Measurements from ENCODE around the gene BBOF1.
A peak's percentile ranks its signal among the peaks of the same experiment; 100 is the strongest.
"Not testable (repeated sequence)": the region's sequence is repeated elsewhere in the genome, so short reads cannot be mapped to it uniquely, and the experiment has no call there.

Gene BBOF1

GRCh38 chr14:73997108-73997943, 21.8 kb upstream of the BBOF1 start:
- no peaks in the 10 kb centered on the region for H3K27me3 ChIP-seq (ENCODE audit: low read depth, low read length)
- H3K9me3 ChIP-seq (ENCODE audit: control insufficient read depth in 1 of 2, low read length in 2 of 2), result no peaks in the 10 kb centered on the region
- H3K36me3 ChIP-seq (ENCODE audit: control insufficient read depth in 1 of 2, insufficient read depth in 2 of 2, low read length in 2 of 2), result peaks cover 3 to 8% of the 10 kb centered on the region in 2 donors
- H3K27ac ChIP-seq (ENCODE audit: low read length), result peak overlapping the region; percentile 49
- H3K4me3 ChIP-seq (ENCODE audit: low read depth in 1 of 2, low read length in 2 of 2), result no peak overlapping the region
- no peaks in the 10 kb centered on the region for H3K4me1 ChIP-seq (ENCODE audit: control insufficient read depth in 1 of 2, insufficient read depth in 2 of 2, low read length in 2 of 2)

DNA sequence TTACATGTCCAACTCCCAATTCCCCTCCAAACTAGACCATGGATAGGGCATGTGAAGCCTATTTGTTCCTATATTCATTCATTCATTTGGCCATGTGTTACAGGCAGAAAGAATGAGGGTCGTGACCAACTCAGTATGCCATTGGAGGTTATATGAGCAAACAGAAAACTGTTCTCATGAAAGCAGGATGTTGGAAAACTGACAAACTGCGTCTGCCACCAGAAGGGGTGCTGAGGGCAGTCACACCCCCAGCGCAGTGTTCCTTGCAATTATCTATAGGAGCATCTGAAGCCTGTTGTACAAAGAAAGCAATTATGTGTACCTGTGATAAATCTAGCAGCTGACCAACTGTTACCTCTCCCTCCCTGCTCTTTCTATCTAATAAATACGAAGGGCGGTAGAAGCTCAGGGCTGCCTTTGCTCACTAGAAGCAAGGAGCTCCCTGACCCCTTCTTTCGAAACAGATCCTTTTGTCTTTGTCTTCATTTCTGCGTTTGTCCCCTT, 21.2 kb upstream of the BBOF1 start:
- Histone ChIP-seq H3K36me3 (ENCODE audit: control insufficient read depth in 1 of 2, insufficient read depth in 2 of 2, low read length in 2 of 2) (peaks cover 3 to 8% of the 10 kb centered on the region in 2 donors), H3K4me3 (ENCODE audit: low read depth in 1 of 2, low read length in 2 of 2) (no peak overlapping the region), H3K4me1 (ENCODE audit: control insufficient read depth in 1 of 2, insufficient read depth in 2 of 2, low read length in 2 of 2) (no peaks in the 10 kb centered on the region), H3K9me3 (ENCODE audit: control insufficient read depth in 1 of 2, low read length in 2 of 2) (no peaks in the 10 kb centered on the region), H3K27me3 (ENCODE audit: low read depth, low read length) (no peaks in the 10 kb centered on the region), H3K27ac (ENCODE audit: low read length) (peak overlapping the region; percentile 40)

DNA sequence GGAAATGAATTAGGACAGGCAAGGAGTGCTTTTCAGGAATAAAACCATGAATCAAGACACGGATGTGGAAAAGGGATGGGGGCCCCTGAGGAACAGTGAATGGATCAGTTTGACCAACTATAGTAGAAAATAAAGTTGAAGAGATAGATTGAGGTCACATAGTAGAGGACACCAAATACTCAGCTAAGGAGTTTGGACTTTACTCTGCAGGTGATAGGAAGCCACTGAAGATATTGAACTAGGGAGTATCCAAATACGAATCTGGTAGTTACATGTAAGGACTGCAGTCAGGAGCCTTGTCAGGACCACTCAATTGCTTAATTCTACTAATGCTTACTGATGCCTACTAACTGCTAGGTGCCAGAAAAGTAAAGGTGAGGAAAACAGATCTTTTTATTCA, 20.4 kb upstream of the BBOF1 start:
- H3K27ac ChIP-seq (ENCODE audit: low read length), result no peak overlapping the region
- H3K4me3 ChIP-seq (ENCODE audit: low read depth in 1 of 2, low read length in 2 of 2), result no peak overlapping the region
- no peaks in the 10 kb centered on the region for H3K4me1 ChIP-seq (ENCODE audit: control insufficient read depth in 1 of 2, insufficient read depth in 2 of 2, low read length in 2 of 2)
- H3K27me3 ChIP-seq (ENCODE audit: low read depth, low read length), result no peaks in the 10 kb centered on the region
- H3K36me3 ChIP-seq (ENCODE audit: control insufficient read depth in 1 of 2, insufficient read depth in 2 of 2, low read length in 2 of 2), result peaks cover 3 to 8% of the 10 kb centered on the region in 2 donors
- no peaks in the 10 kb centered on the region for H3K9me3 ChIP-seq (ENCODE audit: control insufficient read depth in 1 of 2, low read length in 2 of 2)

DNA sequence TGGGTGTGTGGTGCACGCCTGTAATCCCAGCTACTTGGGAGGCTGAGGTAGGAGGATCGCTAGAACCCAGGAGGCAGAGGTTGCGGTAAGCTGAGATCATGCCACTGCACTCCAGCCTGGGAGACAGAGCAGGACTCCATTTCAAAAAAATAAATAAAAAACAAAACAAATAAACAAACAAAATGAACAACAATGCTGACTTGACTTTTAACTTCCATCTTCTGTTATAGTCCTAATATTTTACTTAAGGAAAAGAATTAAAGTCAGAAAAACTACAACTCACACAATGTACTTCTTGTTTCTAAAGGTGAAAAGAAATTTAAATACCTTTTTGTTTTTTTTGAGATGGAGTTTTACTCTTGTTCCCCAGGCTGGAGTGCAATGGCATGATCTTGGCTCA, 13.5 kb upstream of the BBOF1 start:
- H3K4me3 ChIP-seq (ENCODE audit: low read depth in 1 of 2, low read length in 2 of 2); H3K27me3 ChIP-seq (ENCODE audit: low read depth, low read length); H3K27ac ChIP-seq (ENCODE audit: low read length); H3K4me1 ChIP-seq (ENCODE audit: control insufficient read depth in 1 of 2, insufficient read depth in 2 of 2, low read length in 2 of 2); H3K9me3 ChIP-seq (ENCODE audit: control insufficient read depth in 1 of 2, low read length in 2 of 2): not testable (repeated sequence)
- peaks cover 0 to 10% of the 10 kb centered on the region in 2 donors for H3K36me3 ChIP-seq (ENCODE audit: control insufficient read depth in 1 of 2, insufficient read depth in 2 of 2, low read length in 2 of 2)

- Histone ChIP-seq H3K27ac (ENCODE audit: low read length) (no peak overlapping the region), H3K4me1 (ENCODE audit: control insufficient read depth in 1 of 2, insufficient read depth in 2 of 2, low read length in 2 of 2) (no peaks in the 10 kb centered on the region), H3K27me3 (ENCODE audit: low read depth, low read length) (no peaks in the 10 kb centered on the region), H3K4me3 (ENCODE audit: low read depth in 1 of 2, low read length in 2 of 2) (no peak overlapping the region), H3K9me3 (ENCODE audit: control insufficient read depth in 1 of 2, low read length in 2 of 2) (no peaks in the 10 kb centered on the region), H3K36me3 (ENCODE audit: control insufficient read depth in 1 of 2, insufficient read depth in 2 of 2, low read length in 2 of 2) (peaks cover 5 to 16% of the 10 kb centered on the region in 2 donors)
Observed at GRCh38 chr14:74008843-74009499, 10.2 kb upstream of the BBOF1 start.

- Histone ChIP-seq H3K36me3 (ENCODE audit: control insufficient read depth in 1 of 2, insufficient read depth in 2 of 2, low read length in 2 of 2) (peaks cover 5 to 15% of the 10 kb centered on the region in 2 donors), H3K4me3 (ENCODE audit: low read depth in 1 of 2, low read length in 2 of 2) (no peak overlapping the region), H3K27me3 (ENCODE audit: low read depth, low read length) (no peaks in the 10 kb centered on the region), H3K4me1 (ENCODE audit: control insufficient read depth in 1 of 2, insufficient read depth in 2 of 2, low read length in 2 of 2) (peaks cover 0 to 6% of the 10 kb centered on the region in 2 donors), H3K27ac (ENCODE audit: low read length) (no peak overlapping the region), H3K9me3 (ENCODE audit: control insufficient read depth in 1 of 2, low read length in 2 of 2) (no peaks in the 10 kb centered on the region)
Observed at GRCh38 chr14:74014299-74014698, 4.8 kb upstream of the BBOF1 start.

DNA sequence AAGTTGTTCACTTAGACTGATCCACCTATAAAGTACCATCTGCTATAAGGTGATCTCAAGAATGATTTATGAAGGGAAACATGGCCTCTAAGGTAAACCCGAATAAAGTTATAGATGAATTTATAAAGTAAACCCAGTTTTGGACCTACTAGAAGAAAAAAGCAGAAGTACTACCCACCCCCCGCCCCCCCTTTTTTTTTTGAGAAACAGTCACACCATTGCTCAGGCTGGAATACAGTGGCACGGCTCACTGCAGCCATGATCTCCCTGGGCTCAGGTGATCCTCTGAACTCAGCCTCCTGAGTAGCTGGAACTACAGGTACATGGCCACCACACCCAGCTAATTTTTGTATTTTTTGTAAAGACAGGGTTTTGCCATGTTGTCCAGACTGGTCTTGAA, 4.0 kb upstream of the BBOF1 start:
- H3K4me1 ChIP-seq (ENCODE audit: control insufficient read depth in 1 of 2, insufficient read depth in 2 of 2, low read length in 2 of 2), result peaks cover 0 to 11% of the 10 kb centered on the region in 2 donors
- H3K4me3 ChIP-seq (ENCODE audit: low read depth in 1 of 2, low read length in 2 of 2), result no peak overlapping the region
- H3K27me3 ChIP-seq (ENCODE audit: low read depth, low read length), result no peaks in the 10 kb centered on the region
- H3K36me3 ChIP-seq (ENCODE audit: control insufficient read depth in 1 of 2, insufficient read depth in 2 of 2, low read length in 2 of 2), result peaks cover 5 to 15% of the 10 kb centered on the region in 2 donors
- H3K9me3 ChIP-seq (ENCODE audit: control insufficient read depth in 1 of 2, low read length in 2 of 2), result no peaks in the 10 kb centered on the region
- no peak overlapping the region for H3K27ac ChIP-seq (ENCODE audit: low read length)

- peaks cover 5 to 15% of the 10 kb centered on the region in 2 donors for H3K36me3 ChIP-seq (ENCODE audit: control insufficient read depth in 1 of 2, insufficient read depth in 2 of 2, low read length in 2 of 2)
- no peak overlapping the region for H3K4me3 ChIP-seq (ENCODE audit: low read depth in 1 of 2, low read length in 2 of 2)
- no peak overlapping the region for H3K27ac ChIP-seq (ENCODE audit: low read length)
- H3K9me3 ChIP-seq (ENCODE audit: control insufficient read depth in 1 of 2, low read length in 2 of 2), result no peaks in the 10 kb centered on the region
- H3K4me1 ChIP-seq (ENCODE audit: control insufficient read depth in 1 of 2, insufficient read depth in 2 of 2, low read length in 2 of 2), result peaks cover 0 to 11% of the 10 kb centered on the region in 2 donors
- no peaks in the 10 kb centered on the region for H3K27me3 ChIP-seq (ENCODE audit: low read depth, low read length)
Observed at GRCh38 chr14:74015963-74016362, 3.2 kb upstream of the BBOF1 start.

DNA sequence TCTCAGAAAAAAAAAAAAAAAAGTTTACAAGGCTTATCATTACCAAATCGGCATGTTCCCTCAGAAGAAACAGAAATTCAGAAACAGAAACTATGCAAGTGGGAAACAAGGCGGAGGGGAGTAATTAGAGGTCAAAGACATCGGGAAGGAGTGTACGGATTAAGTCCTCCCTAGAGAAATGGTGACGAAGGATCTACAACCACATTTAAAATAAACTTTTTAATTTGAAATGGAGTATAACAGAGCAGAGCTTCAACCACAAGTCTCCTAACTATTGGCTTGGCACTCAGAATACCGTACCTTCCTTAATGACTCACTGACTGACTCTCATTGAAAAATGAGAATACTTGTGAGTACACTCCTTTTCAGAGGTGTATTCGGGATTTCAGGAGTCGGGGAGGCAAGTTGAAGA, 969 bp upstream of the BBOF1 start:
- Histone ChIP-seq H3K27me3 (ENCODE audit: low read depth, low read length) (no peaks in the 10 kb centered on the region), H3K9me3 (ENCODE audit: control insufficient read depth in 1 of 2, low read length in 2 of 2) (no peaks in the 10 kb centered on the region), H3K4me3 (ENCODE audit: low read depth in 1 of 2, low read length in 2 of 2) (peak overlapping the region; percentile 69 to 83), H3K36me3 (ENCODE audit: control insufficient read depth in 1 of 2, insufficient read depth in 2 of 2, low read length in 2 of 2) (peaks cover 0 to 15% of the 10 kb centered on the region in 2 donors), H3K27ac (ENCODE audit: low read length) (peak overlapping the region; percentile 93), H3K4me1 (ENCODE audit: control insufficient read depth in 1 of 2, insufficient read depth in 2 of 2, low read length in 2 of 2) (peaks cover 0 to 11% of the 10 kb centered on the region in 2 donors)

DNA sequence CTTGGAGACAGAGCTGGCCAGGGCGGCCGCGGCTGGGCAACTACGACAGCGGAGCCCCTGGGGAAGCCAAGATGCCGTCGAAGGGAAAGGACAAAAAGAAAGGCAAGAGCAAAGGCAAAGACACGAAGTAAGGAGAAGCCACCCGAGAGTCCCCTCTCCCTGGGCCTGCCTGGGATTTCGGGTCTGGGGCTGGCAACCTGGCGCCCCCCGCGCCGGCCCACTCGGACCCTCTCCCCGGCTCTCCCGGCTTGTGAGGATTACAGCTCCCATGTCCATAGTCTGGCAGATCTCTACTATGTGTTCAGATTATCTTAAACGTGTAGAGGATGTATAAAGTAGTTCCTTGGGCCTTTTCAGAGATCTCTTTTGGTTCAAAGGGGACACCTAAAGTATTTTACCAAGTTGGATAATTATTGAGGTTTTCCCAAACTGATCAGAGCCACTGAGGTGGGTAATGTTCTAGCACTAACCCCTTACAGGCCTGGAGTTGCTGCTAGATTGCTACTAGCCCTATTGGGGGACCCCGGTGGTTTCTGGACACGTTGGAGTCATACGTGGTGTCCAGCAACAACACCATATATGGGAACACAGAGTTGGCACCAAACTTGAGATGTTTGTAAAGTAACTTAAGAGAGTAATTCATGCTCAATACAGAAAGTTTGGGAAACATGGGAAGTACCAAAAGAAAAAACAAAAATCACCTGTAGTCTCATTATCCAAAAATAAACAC, 424 bp downstream of the BBOF1 start:
- Histone ChIP-seq H3K4me3 (ENCODE audit: low read depth in 1 of 2, low read length in 2 of 2) (peak overlapping the region; percentile 69 to 75), H3K4me1 (ENCODE audit: control insufficient read depth in 1 of 2, insufficient read depth in 2 of 2, low read length in 2 of 2) (peaks cover 0 to 11% of the 10 kb centered on the region in 2 donors), H3K9me3 (ENCODE audit: control insufficient read depth in 1 of 2, low read length in 2 of 2) (no peaks in the 10 kb centered on the region), H3K36me3 (ENCODE audit: control insufficient read depth in 1 of 2, insufficient read depth in 2 of 2, low read length in 2 of 2) (peaks cover 0 to 6% of the 10 kb centered on the region in 2 donors), H3K27ac (ENCODE audit: low read length) (peak overlapping the region; percentile 85), H3K27me3 (ENCODE audit: low read depth, low read length) (no peaks in the 10 kb centered on the region)

DNA sequence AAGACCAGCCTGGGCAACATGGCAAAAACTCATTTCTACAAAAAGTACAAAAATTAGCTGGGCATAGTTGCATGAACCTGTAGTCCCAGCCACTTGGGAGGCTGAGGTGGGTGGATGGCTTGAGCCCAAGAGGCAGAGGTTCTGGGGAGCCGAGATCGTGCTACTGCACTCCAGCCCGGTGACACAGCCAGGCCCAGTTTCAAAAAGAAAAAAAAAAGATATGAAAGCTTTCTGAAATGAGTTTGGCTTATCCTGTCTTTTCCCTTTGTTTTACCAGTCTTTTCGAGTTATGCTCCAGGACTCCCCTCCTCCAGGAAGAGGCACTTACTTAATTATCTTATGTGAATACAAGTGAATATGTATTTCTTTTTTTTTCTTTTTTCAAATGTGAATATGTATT, 3.2 kb downstream of the BBOF1 start:
- H3K4me3 ChIP-seq (ENCODE audit: low read depth in 1 of 2, low read length in 2 of 2), result no peak overlapping the region
- peaks cover 0 to 11% of the 10 kb centered on the region in 2 donors for H3K4me1 ChIP-seq (ENCODE audit: control insufficient read depth in 1 of 2, insufficient read depth in 2 of 2, low read length in 2 of 2)
- no peak overlapping the region for H3K27ac ChIP-seq (ENCODE audit: low read length)
- H3K9me3 ChIP-seq (ENCODE audit: control insufficient read depth in 1 of 2, low read length in 2 of 2), result no peaks in the 10 kb centered on the region
- no peaks in the 10 kb centered on the region for H3K27me3 ChIP-seq (ENCODE audit: low read depth, low read length)
- H3K36me3 ChIP-seq (ENCODE audit: control insufficient read depth in 1 of 2, insufficient read depth in 2 of 2, low read length in 2 of 2), result peaks cover 0 to 6% of the 10 kb centered on the region in 2 donors
